GM18511 (cell line): ENCODE data around the gene MBOAT2.

Experiments
- ATAC-seq: cut with Tn5 transposase; IDR thresholded peaks from one replicate; pipeline ENCODE4 v1.9.1; 2021; ENCODE audit warnings: mild to moderate bottlenecking, moderate library complexity; ENCODE audit not compliant: unreplicated experiment

MBOAT2 gene

DNA sequence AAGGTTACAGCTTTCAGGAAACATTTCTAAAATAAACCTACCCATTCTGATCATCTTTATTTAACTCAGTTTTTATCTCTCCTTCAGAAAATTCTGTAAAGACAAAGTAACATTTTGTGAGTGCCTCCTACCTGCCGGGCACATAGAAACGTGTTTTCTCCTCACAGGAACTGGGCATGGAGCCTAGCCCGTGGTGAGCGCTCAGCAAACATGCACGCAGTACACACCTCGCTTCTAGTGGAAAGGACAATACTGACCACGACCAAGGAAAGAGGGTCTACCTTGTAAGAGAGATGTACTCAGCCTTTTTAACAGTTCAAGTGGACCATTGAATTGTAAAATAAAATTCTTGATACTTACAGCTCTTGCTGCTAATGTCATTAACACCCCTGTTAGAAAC, 141.3 kb downstream of the MBOAT2 start:
- ATAC-seq, result no peak

DNA sequence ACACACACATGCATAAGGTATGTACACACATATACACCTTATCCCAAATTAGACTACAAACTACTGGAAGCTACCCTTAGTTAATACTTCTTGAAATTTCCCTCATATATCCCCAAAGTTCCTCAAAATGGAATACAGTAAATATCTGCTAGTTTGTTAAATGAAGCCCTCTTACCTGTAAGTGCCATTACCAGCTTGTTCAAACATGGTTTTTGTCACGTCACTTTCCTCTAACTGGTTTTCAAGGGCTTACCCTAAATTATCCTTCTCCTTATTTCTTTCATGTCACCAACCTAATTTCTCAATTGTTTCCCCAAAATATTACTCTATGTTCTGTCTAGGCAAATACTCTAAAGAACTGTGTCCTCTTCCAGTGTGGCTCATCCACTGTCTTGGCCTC, 141.7 kb downstream of the MBOAT2 start:
- ATAC-seq, result no peak

DNA sequence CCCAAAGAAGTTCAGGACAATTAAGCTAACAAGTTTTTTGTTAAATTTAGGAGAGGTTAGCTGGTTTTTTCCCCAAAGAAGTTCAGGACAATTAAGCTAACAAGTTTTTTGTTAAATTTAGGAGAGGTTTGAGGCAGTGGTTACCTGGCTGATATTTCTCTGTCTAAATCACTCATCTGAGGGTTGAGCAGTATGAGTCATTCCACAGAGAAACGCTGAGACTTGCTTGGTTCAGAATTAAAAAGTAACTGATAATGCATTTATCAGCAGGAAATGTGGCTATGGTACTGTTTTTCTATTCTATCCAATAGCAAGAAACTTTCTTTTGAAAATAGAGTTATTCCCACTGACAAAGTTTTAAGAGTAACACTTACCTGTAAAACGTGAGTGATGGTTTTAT, 143.2 kb downstream of the MBOAT2 start:
- no peak for ATAC-seq

DNA sequence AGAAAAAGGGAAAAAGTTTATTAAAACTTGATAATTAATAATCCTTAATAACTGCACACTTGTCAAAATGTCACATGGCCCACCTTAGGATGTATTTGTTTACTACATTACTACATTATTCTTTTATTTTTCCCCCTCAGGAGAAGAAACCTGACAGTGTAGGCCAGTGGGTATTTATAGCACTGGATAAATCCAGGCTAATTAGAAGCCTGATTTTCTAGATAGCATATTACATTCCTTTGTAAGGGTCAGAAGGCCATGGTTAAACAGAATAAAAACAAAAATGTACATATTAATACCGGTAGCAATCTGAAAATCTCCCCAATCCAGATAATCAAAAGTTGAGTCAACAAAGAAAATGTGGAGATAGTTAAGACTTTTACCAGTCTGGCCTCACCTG, 144.6 kb downstream of the MBOAT2 start:
- ATAC-seq, result no peak

DNA sequence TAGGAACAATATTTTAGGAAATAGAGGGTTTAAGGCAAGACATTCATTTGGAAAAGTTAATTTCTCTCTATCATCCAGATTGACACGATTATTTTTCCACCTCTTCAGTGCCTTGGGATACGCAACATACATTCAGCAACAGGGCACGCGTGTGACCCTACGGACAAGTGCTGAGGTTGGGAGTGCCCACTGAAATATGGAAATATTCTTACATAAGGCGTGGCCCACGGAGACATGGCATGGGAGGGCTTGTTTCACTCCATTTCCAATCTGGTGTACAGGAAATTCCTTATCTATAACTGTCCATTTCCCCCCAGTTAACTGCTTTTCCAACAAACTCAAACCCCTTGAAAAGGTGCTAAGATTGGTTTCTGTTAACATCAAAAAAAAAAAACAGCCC, 145.2 kb downstream of the MBOAT2 start:
- no peak for ATAC-seq

DNA sequence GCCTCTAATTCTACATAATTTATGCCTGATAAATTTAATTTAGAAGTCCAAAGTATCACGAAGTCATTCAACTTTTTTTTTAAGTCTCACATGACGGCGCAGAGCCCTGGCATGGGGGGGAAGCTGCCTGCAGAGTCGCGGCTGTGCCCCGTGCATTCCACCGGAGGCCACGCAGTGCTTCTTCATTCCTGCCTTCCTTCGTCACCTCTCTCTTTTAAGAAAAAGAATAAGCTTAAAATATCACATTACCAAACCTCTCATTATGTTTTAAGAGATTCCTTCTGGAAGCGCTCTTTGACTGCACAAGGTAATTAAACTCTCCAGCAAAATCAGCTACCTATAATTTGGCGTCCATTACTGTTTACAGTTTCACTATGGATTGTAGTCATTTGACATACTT, 145.8 kb downstream of the MBOAT2 start:
- no peak for ATAC-seq

DNA sequence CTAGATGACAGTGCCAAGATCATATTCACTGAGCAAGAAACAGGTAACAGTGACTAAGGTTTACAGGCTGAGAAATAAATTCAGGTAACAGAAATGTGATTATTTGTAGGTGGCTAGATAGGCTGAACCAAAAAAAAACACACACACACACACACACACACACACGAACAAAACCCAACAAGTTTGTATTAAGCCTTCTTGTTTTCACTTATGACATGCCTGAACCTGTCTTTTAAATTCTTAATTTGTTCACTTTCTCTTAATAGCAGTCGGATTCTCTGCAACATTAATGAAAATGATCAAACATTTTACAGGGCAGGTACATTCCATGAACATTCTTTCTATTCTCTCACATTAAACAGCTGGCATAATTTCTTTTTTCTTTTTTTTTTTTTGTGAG, 147.3 kb downstream of the MBOAT2 start:
- no peak for ATAC-seq

DNA sequence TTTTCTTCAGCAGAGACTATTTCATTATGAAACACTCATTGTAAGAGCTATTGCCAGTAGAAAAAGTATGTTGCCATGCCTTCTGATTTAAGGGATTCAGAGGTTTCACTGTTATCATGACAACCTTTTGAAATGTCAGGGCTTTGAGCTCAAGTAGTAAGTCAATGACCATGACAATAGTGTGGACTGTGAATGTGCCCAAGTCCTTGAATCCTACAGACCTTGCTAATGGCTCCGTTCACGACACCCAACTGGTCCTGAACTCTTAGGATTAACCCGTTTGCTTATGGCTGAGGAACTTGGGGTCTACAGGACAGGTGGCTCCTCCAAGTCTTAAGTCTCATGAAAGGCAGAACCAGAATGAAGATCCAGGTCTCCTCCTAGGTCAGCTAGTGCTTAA, 148.5 kb downstream of the MBOAT2 start:
- no peak for ATAC-seq

DNA sequence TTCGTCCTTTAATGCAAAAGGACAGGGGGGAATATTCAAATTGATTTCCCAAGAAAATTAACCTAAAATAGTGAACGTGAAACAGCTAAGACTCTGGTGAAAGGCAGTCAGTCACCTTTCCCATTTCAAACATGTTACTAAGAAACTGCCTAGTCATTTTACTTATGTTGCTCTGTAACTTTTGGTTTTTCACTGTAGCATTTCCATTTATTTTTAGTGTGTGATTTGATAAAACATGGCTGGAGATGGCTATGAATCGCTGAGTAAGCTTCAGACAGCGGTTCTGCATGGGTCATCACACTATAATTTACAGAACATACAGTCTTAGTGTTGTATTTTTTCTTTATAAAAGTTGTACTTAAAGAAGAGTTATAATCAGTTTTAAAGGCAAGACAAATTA, 150.1 kb downstream of the MBOAT2 start:
- ATAC-seq, result no peak

DNA sequence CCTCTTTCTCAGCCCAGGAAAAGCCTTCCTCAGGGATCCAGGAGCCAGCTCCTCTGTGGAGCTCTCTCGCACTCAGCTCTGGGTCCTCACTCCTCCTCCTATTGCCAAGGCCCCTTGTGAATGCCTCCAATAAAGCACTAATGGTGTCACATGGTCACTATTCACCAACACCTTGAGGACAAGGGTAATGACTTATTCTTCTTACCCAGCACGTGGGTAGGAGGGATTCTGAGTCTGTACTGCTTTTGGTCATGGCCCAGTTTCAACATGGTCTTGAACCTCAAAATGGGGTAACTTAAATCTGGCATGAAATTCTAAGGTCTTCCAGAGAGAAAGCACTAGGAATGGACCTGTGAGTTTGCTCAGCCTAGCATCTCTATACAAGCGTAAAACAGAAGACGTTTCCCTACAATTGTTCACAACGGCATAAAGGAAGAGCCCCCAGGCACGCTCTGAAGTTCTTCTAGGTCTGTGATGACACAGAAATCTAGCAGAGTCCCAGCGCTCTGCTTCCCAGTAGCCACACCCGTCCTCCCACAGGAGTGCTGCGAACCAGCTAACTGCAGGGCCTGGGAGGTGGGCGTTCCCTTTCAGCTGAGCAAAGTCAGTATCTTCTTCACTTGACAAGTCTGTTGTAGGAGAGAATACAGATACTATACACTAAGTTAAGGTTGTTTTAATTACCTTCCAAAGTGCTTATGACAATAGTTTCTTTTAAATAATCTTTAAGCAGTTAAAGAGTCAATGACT, 151.5 kb downstream of the MBOAT2 start:
- no peak for ATAC-seq

DNA sequence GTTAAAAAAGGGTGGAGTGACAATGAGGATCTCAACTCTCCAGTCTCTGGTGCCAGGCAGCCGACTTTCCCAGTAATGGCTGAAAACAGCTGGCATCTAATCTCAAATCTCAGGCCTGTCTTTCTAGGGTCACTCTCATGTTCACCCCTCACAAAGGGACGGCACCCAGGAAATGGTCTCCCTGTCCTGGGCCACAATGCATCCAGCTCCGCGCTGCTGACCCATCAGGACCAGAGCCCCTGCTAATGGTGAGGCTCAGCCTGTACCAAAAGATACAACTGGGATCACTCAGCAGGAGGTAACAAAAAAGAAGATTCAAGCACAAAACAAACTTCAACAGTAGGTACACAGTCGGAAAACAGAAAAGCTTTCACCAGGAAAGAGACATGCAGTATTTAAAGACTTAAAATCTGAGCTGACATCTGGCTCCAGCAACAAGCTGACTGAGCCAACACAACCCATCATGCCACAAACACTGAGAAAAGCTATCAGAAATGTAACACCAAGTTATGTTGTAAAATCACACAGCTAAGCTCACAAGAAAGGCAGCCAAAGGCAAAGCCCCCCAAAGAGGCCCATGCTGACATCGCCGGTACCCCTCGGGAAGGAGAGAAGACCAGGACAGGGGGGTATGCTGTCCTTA, 152.5 kb downstream of the MBOAT2 start:
- ATAC-seq, result no peak

DNA sequence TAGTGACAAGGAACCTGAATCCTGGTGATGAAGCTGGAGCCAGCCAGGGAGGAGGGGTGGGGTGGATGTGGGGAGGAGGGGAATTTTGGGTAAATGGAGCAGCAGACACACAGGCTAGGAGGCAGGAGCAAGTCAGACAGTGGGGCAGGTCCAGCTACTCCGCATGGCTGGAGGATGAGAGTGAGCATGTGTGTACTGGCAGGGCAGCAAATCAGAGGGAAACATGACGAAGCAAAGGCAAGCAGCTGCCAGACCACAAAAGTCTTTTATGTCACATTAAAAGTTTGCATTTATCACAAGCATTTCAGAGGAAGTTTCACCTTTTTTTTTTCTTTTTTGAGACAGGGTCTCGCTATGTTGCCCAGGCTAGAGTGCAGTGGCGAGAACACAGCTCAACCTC, 154.2 kb downstream of the MBOAT2 start:
- no peak for ATAC-seq

DNA sequence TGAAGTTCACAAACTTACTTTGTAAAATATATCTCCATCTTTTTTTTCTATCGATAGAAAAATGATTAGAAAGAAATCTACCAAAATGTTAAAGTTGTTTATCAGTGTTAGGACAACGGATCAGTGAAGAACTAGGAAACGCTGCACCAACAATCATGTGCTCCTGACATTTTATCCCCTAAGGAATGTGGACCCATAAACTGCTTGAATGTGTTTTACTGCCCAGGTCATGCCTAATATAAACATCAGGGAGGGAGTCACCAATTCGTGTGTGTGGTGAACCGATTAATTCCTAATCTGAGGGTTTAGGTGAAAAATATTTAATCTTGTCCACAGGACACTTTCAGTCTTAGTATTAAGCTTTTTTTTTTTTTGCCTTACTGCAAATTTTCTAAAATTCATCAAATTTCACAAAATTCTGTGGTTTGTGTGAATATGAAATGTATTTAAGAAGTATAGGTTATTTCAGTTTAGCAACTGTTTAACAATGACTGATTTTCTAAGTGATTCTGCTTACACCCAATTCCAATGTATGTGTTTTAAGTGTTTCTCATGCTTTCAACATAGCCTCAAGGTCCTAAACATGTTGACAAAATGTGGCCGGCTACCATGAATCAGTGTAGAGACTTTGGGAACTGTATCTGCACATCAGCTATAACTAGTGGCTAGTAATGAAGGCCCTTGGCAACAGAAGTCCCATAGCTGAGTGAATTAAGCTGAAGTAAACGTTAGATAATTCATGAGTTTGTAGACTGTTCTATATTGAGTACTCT, 155.0 kb downstream of the MBOAT2 start:
- no peak for ATAC-seq

DNA sequence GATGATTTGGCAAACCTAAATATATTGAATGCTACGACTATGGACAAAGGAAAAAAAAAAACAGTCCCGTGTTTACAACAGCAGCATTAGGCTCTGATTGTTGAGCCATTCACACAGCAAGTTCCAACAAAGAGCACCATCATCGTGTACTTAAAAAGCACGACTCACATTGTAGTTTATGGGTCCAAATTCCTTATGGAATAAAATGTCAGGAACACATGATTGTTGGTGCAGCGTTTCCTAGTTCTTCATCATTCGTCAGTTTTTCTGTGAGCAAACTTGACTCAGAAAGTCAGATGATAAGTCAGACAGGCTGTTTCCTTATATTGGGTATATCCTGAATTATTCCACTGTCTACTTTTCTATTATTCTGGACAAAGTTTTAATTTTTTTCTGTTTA, 156.1 kb downstream of the MBOAT2 start:
- ATAC-seq, result no peak

DNA sequence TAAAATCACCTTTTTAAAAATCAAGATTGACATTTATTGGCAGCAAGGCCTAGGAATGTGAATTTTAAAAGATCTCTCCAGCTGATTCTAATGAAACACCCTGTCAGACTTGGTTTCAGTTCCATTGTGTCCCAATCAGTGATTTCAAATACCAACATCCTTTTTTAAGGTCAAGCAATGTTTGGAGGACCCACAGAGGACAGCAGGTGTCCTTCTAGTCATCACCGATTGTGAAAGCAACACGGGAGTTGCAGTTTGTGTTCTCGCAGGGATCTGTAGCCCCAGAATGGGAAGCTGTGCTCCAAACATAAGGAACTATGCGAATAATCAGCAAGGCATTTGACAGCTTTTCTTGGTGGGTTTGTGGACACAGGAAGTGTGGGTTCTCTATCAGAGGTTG, 161.6 kb downstream of the MBOAT2 start:
- no peak for ATAC-seq

DNA sequence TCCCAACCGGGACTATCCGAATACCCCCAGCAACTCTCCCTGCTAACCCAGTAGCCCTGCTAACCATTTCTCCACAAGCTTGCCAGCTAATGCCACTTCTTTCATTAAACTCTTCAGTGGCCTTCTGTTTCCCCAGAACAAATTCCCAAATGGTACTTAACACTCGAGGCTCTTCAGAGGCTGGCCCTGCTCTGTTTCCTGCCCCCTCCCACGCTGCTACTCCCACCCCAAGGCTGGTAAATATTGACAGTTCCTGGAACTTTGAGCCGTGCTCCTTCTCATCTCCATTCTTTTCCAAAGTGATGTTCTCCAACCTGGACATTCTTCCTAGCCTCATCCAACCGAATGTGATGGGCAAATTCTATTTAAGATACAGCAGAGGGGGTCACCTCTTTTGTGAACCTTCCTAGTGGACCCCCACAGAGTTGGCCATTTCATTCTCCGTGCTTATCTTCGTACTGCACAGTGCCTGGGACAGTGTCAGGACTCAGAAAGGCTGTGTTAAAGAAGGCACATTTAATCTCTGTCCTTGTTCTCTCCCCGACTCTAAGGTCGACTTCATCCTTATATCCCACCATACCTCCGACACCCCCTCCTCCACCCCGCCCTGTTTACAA, 162.9 kb downstream of the MBOAT2 start:
- no peak for ATAC-seq

DNA sequence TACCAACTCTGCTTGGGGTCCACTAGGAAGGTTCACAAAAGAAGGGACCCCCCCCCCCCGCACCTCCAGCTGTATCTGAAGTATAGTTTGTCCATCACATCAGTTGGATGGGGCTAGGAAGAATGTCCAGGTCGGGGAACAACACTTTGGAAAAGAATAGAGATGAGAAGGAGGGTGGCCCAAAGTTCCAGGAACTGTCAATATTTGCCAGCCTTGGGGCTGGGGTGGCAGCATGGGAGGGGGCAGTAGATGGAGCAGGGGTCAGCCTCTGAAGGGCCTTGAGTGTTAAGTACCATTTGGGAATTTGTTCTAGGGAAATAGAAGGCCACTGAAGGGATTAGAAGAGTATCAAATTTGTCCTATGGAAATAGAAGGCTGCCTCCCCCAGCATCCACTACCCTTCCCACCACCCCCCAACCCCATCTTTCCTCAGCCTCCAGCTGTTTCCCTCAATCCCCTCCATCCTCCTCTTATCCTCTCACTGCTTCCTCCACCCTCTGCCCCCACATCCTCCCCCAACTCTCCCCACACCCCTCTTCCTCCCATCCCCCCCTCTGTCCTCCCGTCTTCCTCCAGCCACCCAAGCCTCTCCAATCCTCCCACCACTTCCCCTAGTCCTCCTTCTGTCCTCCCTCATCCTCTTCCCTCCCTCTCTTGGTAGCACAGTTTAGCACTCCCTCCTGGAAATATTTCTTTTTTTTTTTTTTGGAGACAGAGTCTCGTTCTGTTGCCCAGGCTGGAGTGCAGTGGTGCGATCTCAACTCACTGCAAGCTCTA, 164.1 kb downstream of the MBOAT2 start:
- ATAC-seq, result no peak

DNA sequence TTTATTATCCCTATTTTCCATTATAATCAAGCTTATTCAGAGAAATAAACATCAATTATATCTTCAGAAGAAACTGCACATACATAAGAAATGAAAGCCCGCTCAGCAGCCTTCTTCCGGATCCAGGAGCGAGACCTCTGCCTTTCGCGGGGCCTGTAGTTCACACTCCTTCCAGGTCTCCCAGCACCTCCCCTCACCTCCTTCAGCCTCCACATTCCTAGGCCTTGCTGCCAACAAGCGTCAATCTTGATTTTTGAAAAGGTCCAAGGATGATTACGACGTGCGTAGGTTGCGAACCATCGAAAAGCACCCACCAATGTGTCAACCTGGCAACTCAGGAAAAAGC, 165.7 kb downstream of the MBOAT2 start:
- no peak for ATAC-seq

DNA sequence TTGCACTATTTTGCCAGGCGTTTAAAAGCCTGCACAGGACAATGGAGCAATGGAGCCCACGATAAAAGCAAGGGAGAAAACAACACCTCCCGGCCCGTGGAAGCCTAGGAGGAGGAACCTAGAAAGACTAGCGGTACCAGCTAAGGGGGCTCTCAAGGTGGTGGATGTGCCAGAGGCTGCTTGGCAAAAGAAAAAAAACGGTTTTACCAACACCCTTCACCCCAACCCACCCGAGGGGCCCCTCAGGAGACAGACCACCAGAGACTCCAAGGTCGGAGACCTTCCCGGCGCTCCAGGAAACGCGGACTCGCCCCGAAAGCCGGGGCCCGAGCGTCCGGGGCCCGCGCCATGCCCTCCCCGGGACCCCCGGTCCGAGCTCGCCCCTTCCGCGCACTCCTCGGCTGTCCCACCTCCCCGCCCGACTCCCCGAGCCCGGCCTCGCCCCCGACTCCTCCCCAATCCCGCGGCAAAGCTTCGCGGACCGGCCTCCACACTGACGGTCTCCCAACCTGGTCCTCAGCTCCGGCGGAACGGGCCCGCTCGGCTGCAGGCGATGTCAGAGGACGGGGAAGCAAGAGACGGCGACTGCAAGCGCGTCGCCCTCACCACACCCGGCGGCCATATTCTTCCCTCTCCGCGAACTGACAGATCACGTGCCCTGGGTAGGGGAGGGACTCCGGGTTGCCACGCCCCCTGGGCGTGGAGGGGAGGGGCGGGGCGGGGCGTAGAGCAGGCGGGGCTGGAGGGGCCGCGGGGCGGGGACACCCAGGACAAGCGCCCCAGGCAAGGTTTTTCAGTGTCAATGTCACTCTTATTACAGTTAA, 166.3 kb downstream of the MBOAT2 start, which contains the start of gene KIDINS220:
Gene KIDINS220 (minus strand): TSS at position 643 of the 824 bp plus-strand sequence. CDS start 10,520 bp downstream, outside the sequence.
- ATAC-seq, result peak; percentile 91

DNA sequence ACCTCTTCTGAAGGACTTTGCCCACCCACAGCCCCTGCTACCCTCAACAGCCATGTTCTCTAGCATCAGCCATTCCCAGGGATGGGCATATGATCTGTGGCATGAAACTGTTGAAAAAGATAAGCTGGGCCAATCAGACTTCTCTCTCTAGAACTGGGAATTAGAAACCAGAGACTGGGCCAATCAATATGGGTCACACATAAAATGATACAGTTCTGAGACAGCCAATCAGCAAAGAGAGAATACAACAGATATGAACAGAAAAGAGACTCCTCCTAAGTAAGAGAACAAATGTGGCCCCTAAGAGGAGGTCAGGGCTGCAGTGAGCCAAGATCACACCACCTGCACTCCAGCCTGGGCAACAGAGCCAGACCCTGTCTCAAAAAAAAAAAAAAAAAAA, 168.2 kb downstream of the MBOAT2 start:
- ATAC-seq, result no peak
